ENCODE results near the gene ADPGK.
A peak's percentile ranks its signal among the peaks of the same experiment; 100 is the strongest.
"Not testable (repeated sequence)": the region's sequence is repeated elsewhere in the genome, so short reads cannot be mapped to it uniquely, and the experiment has no call there.

ADPGK gene

GRCh38 chr15:72783640-72784455, at the start of gene ADPGK:
Gene ADPGK, minus strand, starts transcription at chr15:72783758. Its CDS starts 67 bp downstream, at chr15:72783691.
- DNase-seq (ENCODE audit: low read depth), result peak; percentile 94

GRCh38 chr15:72827226-72827625, 43.7 kb upstream of the ADPGK start:
- DNase-seq (ENCODE audit: low read depth), result no peak

- no peak for DNase-seq (ENCODE audit: low read depth)
Measured at GRCh38 chr15:72826611-72827010, 43.1 kb upstream of the ADPGK start.

GRCh38 chr15:72825829-72826228, 42.3 kb upstream of the ADPGK start:
- no peak for DNase-seq (ENCODE audit: low read depth)

GRCh38 chr15:72824781-72825180, 41.2 kb upstream of the ADPGK start:
- no peak for DNase-seq (ENCODE audit: low read depth)

GRCh38 chr15:72824112-72824511, 40.6 kb upstream of the ADPGK start:
- no peak for DNase-seq (ENCODE audit: low read depth)

GRCh38 chr15:72820278-72820677, 36.7 kb upstream of the ADPGK start:
- DNase-seq (ENCODE audit: low read depth), result no peak

- no peak for DNase-seq (ENCODE audit: low read depth)
Measured at GRCh38 chr15:72818632-72819031, 35.1 kb upstream of the ADPGK start.

GRCh38 chr15:72813345-72814004, 29.9 kb upstream of the ADPGK start:
- no peak for DNase-seq (ENCODE audit: low read depth)

- no peak for DNase-seq (ENCODE audit: low read depth)
Measured at GRCh38 chr15:72809329-72809728, 25.8 kb upstream of the ADPGK start.

- DNase-seq (ENCODE audit: low read depth), result not testable (repeated sequence)
Measured at GRCh38 chr15:72807346-72807745, 23.8 kb upstream of the ADPGK start.

- no peak for DNase-seq (ENCODE audit: low read depth)
Measured at GRCh38 chr15:72803006-72803405, 19.4 kb upstream of the ADPGK start.

- no peak for DNase-seq (ENCODE audit: low read depth)
Measured at GRCh38 chr15:72801590-72802325, 18.2 kb upstream of the ADPGK start.

GRCh38 chr15:72800833-72801481, 17.4 kb upstream of the ADPGK start:
- DNase-seq (ENCODE audit: low read depth), result no peak

- DNase-seq (ENCODE audit: low read depth), result no peak
Measured at GRCh38 chr15:72797834-72798233, 14.3 kb upstream of the ADPGK start.

GRCh38 chr15:72797338-72797689, 13.8 kb upstream of the ADPGK start:
- DNase-seq (ENCODE audit: low read depth), result no peak

GRCh38 chr15:72796515-72797337, 13.2 kb upstream of the ADPGK start:
- no peak for DNase-seq (ENCODE audit: low read depth)

- DNase-seq (ENCODE audit: low read depth), result no peak
Measured at GRCh38 chr15:72796210-72796514, 12.6 kb upstream of the ADPGK start.

GRCh38 chr15:72793766-72794660, 10.5 kb upstream of the ADPGK start:
- DNase-seq (ENCODE audit: low read depth), result no peak

- DNase-seq (ENCODE audit: low read depth), result no peak
Measured at GRCh38 chr15:72792431-72792830, 8.9 kb upstream of the ADPGK start.

All from CMK (cell line).